ENCODE data around the gene PGS1.

The PGS1 gene

GRCh38 chr17:78401246-78401645, 22.8 kb downstream of the PGS1 start:
- no peak for DNase-seq (ENCODE audit: low read depth)
- no peak for TF ChIP-seq POLR2A (IDR thresholded peaks at IDR 0.05; ENCODE audit: extremely low read depth, insufficient read length)
- TF ChIP-seq, protein P1, sequence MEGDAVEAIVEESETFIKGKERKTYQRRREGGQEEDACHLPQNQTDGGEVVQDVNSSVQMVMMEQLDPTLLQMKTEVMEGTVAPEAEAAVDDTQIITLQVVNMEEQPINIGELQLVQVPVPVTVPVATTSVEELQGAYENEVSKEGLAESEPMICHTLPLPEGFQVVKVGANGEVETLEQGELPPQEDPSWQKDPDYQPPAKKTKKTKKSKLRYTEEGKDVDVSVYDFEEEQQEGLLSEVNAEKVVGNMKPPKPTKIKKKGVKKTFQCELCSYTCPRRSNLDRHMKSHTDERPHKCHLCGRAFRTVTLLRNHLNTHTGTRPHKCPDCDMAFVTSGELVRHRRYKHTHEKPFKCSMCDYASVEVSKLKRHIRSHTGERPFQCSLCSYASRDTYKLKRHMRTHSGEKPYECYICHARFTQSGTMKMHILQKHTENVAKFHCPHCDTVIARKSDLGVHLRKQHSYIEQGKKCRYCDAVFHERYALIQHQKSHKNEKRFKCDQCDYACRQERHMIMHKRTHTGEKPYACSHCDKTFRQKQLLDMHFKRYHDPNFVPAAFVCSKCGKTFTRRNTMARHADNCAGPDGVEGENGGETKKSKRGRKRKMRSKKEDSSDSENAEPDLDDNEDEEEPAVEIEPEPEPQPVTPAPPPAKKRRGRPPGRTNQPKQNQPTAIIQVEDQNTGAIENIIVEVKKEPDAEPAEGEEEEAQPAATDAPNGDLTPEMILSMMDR (IDR thresholded peaks at IDR 0.05; ENCODE audit: low read depth, low read length), result no peak
- TF ChIP-seq, protein P2, sequence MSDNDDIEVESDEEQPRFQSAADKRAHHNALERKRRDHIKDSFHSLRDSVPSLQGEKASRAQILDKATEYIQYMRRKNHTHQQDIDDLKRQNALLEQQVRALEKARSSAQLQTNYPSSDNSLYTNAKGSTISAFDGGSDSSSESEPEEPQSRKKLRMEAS (IDR thresholded peaks at IDR 0.05; ENCODE audit: low read depth, low read length), result no peak
- no peak for TF ChIP-seq MYC (IDR thresholded peaks at IDR 0.05; ENCODE audit: low read depth, low read length)
- no peak overlapping the region for H3K4me3 ChIP-seq (ENCODE audit: low read depth, low read length)

DNA sequence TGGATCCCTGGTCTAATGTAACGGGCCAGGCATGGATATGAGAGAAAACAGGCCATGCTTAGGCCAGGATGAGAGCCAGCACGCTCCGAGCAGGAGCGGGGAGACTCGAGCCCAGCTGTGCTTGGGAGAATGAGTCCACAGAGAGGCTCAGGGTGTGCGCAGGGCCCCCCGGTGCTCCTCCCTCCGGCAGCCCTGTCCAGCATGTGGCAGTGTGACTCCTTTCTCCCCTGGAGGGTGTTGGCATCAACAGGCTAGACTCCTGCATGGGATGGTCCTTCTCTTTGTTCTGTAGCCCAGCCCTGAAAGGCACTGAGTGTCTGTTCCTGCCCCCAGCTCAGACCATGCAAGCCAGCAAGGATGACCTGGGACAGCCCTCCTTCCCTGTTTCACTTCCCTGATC, 23.4 kb downstream of the PGS1 start:
- DNase-seq (ENCODE audit: low read depth), result no peak
- H3K4me3 ChIP-seq (ENCODE audit: low read depth, low read length), result no peak overlapping the region
- TF ChIP-seq, protein P1 (IDR thresholded peaks at IDR 0.05; ENCODE audit: low read depth, low read length), result no peak
- TF ChIP-seq POLR2A (IDR thresholded peaks at IDR 0.05; ENCODE audit: extremely low read depth, insufficient read length), result no peak
- TF ChIP-seq, protein P2 (IDR thresholded peaks at IDR 0.05; ENCODE audit: low read depth, low read length), result no peak
- TF ChIP-seq MYC (IDR thresholded peaks at IDR 0.05; ENCODE audit: low read depth, low read length), result no peak

DNA sequence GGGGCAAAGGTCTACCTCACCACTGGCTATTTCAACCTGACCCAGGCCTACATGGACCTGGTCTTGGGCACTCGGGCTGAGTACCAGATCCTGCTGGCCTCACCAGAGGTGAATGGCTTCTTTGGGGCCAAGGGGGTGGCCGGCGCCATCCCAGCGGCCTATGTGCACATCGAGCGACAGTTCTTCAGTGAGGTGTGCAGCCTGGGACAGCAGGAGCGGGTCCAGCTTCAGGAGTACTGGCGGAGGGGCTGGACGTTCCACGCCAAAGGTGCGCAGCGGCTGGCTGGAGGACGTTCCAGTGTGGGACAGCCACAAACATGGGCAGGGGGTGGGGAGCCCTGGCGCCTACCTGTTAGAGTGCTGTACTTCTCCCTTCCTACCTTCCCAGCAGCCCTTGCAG, 25.4 kb downstream of the PGS1 start:
- H3K4me3 ChIP-seq (ENCODE audit: low read depth, low read length), result no peak overlapping the region
- no peak for DNase-seq (ENCODE audit: low read depth)
- TF ChIP-seq MYC (IDR thresholded peaks at IDR 0.05; ENCODE audit: low read depth, low read length), result no peak
- TF ChIP-seq, protein P2 (IDR thresholded peaks at IDR 0.05; ENCODE audit: low read depth, low read length), result no peak
- TF ChIP-seq, protein P1 (IDR thresholded peaks at IDR 0.05; ENCODE audit: low read depth, low read length), result no peak
- TF ChIP-seq POLR2A (IDR thresholded peaks at IDR 0.05; ENCODE audit: extremely low read depth, insufficient read length), result no peak

- no peak for DNase-seq (ENCODE audit: low read depth)
- no peak overlapping the region for H3K4me3 ChIP-seq (ENCODE audit: low read depth, low read length)
- TF ChIP-seq, protein P1 (IDR thresholded peaks at IDR 0.05; ENCODE audit: low read depth, low read length), result no peak
- TF ChIP-seq, protein P2 (IDR thresholded peaks at IDR 0.05; ENCODE audit: low read depth, low read length), result no peak
- TF ChIP-seq POLR2A (IDR thresholded peaks at IDR 0.05; ENCODE audit: extremely low read depth, insufficient read length) (no peak), MYC (IDR thresholded peaks at IDR 0.05; ENCODE audit: low read depth, low read length) (no peak)
Measured at GRCh38 chr17:78406396-78406795, 27.9 kb downstream of the PGS1 start.

GRCh38 chr17:78406920-78407319, 28.5 kb downstream of the PGS1 start:
- no peak for DNase-seq (ENCODE audit: low read depth)
- no peak overlapping the region for H3K4me3 ChIP-seq (ENCODE audit: low read depth, low read length)
- TF ChIP-seq MYC (IDR thresholded peaks at IDR 0.05; ENCODE audit: low read depth, low read length) (no peak), POLR2A (IDR thresholded peaks at IDR 0.05; ENCODE audit: extremely low read depth, insufficient read length) (no peak)
- TF ChIP-seq, protein P1 (IDR thresholded peaks at IDR 0.05; ENCODE audit: low read depth, low read length), result no peak
- TF ChIP-seq, protein P2 (IDR thresholded peaks at IDR 0.05; ENCODE audit: low read depth, low read length), result no peak
